Measurements from ENCODE around the gene MYT1. TPM values are rescaled to one million over a fixed set of nuclear protein-coding genes. Genes with fewer than 3 reads are reported as not detected.

MYT1 gene
- polyA plus RNA-seq, 1 of the 3 experiments (the other 2 are of a cell fraction), result 0.10 TPM

GRCh38 chr20:64130876-64131275 is 33.4 kb upstream of the MYT1 start:
- DNase-seq, result no peak
- H3K27me3 ChIP-seq (ENCODE audit: insufficient read depth), result no peaks in the 10 kb centered on the region

More at GRCh38 chr20:64130876-64131275, 33.4 kb upstream of the MYT1 start:
- H3K36me3 ChIP-seq (replicated peaks in 1 of 2; ENCODE audit: control insufficient read depth in 1 of 2, insufficient read depth in 2 of 2, low read length in 1 of 2), result no peaks in the 10 kb centered on the region
- ChIA-PET POLR2A (no interaction called here), CTCF (interaction anchor here (1.0 kb wide), 2 partner anchors 24 to 47 kb away, joined by 3 to 6 read pairs; no protein-coding TSS in a partner anchor)
- no peaks in the 10 kb centered on the region for H3K9me2 ChIP-seq
- H3K79me2 ChIP-seq (ENCODE audit: insufficient read depth), result no peaks in the 10 kb centered on the region
- H3F3A ChIP-seq (replicated peaks; ENCODE audit: insufficient read depth), result no peaks in the 10 kb centered on the region
- WGBS (ENCODE audit: low lambda C conversion rate), result 63% methylated on average over 10 of the region's 10 CpGs
- H3K4me2 ChIP-seq, result no peak overlapping the region
- H4K20me1 ChIP-seq (ENCODE audit: insufficient read depth), result no peaks in the 10 kb centered on the region
- H3K27ac ChIP-seq (ENCODE audit: low read depth in 2 of 2, low read length in 1 of 2), result no peak overlapping the region
- no peak overlapping the region for H3K9ac ChIP-seq
- TF ChIP-seq USF2 (IDR thresholded peaks at IDR 0.05; ENCODE audit: borderline replicate concordance, low read depth, low read length), result no peak
- no peak for TF ChIP-seq MXI1 (IDR thresholded peaks at IDR 0.05; ENCODE audit: low read depth, low read length)
- TF ChIP-seq NRF1 (IDR thresholded peaks at IDR 0.05; ENCODE audit: low read depth, low read length), result no peak
- TF ChIP-seq POLR2AphosphoS5 (IDR thresholded peaks at IDR 0.05; ENCODE audit: low read depth, low read length), result no peak
- no peak for TF ChIP-seq IRF3 (IDR thresholded peaks at IDR 0.05; ENCODE audit: low read depth, low read length)
- no peak for TF ChIP-seq REST (IDR thresholded peaks at IDR 0.05; ENCODE audit: low read depth, low read length)
- TF ChIP-seq FOSL2 (IDR thresholded peaks at IDR 0.05; ENCODE audit: borderline replicate concordance, low read depth), result no peak
- TF ChIP-seq JUND (IDR thresholded peaks at IDR 0.05), result no peak
- no peak for TF ChIP-seq PBX3 (IDR thresholded peaks at IDR 0.05)
- TF ChIP-seq MAX (IDR thresholded peaks at IDR 0.05; ENCODE audit: low read depth), result no peak
- TF ChIP-seq GABPA (IDR thresholded peaks at IDR 0.05; ENCODE audit: low read depth), result no peak
- TF ChIP-seq USF1 (IDR thresholded peaks at IDR 0.05; ENCODE audit: borderline replicate concordance, low read depth), result no peak
- TF ChIP-seq CTCF (IDR thresholded peaks at IDR 0.05), result no peak
- no peak for TF ChIP-seq RAD21 (IDR thresholded peaks at IDR 0.05; ENCODE audit: low read length)
- no peak for TF ChIP-seq CHD2 (IDR thresholded peaks at IDR 0.05; ENCODE audit: low read length, partially characterized antibody)
- TF ChIP-seq EZH2phosphoT487 (IDR thresholded peaks at IDR 0.05; ENCODE audit: borderline replicate concordance, low read depth), result no peak
- TF ChIP-seq TCF12 (IDR thresholded peaks at IDR 0.05), result no peak
- no peak for TF ChIP-seq SMC3 (IDR thresholded peaks at IDR 0.05; ENCODE audit: low read depth, low read length)
- H3K4me3 ChIP-seq (ENCODE audit: low read depth in 2 of 2, low read length in 1 of 2), result no peak overlapping the region
- H2AFZ ChIP-seq (ENCODE audit: low read depth), result no peak overlapping the region
- peaks cover 0 to 4% of the 10 kb centered on the region in 2 experiments; a peak in 1 of 4 replicates for H3K4me1 ChIP-seq (ENCODE audit: control insufficient read depth in 1 of 2, insufficient read depth in 2 of 2, low read depth in 1 of 2, low read length in 1 of 2)
- no peaks in the 10 kb centered on the region for H3K9me3 ChIP-seq
